HG02884 (cell line): Measurements from ENCODE around the gene MISP.

Experiments
- ATAC-seq: cut with Tn5 transposase; IDR thresholded peaks from one replicate; pipeline ENCODE4 v1.9.1; 2021; ENCODE audit warnings: mild to moderate bottlenecking, moderate library complexity; ENCODE audit not compliant: unreplicated experiment

Gene MISP

DNA sequence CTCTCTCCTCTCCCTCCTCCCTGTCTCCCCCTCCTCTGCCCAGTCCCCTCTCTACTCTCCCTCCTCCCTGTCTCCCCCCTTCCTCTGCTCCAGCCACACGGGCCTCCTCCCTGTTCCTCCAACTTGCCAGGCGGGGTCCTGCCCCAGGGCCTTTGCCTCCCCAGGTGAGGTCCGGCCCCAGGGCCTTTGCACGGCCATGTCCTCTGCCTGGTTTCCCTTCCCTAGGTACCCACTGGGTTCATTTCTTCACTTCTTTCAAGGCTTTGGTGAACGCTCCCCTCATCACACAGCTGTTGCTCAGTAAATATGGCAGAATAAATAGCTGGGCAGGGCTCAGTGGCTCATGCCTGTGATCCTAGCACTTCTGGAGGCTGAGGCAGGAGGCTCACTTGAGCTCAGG, 21.2 kb downstream of the MISP start:
- no peak for ATAC-seq

- no peak for ATAC-seq
Measured at GRCh38 chr19:772730-773436, 22.0 kb downstream of the MISP start.

DNA sequence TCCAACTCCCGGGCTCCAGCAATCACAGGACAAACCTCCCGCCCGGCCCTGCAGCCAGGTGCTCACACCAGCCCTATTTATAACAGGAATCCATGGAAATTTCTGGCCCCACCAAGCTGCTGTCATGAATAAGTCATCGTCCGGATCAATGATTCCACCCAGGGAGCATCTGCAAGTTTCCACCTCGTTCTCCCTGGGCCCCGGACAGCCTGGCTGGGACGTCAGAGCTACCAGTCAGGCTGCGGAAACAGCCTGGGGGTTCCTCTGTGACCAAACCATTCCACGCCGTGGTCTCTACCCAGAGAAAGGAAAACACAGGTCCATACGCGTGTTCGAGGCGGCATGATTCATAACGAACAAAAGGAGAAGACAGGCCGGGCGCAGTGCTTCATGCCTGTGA, 25.6 kb downstream of the MISP start:
- no peak for ATAC-seq

GRCh38 chr19:778910-779653, 28.2 kb downstream of the MISP start:
- ATAC-seq = no peak

GRCh38 chr19:780935-781334, 30.0 kb downstream of the MISP start:
- ATAC-seq = no peak

- ATAC-seq = no peak
Measured at GRCh38 chr19:781800-782184, 30.9 kb downstream of the MISP start.

DNA sequence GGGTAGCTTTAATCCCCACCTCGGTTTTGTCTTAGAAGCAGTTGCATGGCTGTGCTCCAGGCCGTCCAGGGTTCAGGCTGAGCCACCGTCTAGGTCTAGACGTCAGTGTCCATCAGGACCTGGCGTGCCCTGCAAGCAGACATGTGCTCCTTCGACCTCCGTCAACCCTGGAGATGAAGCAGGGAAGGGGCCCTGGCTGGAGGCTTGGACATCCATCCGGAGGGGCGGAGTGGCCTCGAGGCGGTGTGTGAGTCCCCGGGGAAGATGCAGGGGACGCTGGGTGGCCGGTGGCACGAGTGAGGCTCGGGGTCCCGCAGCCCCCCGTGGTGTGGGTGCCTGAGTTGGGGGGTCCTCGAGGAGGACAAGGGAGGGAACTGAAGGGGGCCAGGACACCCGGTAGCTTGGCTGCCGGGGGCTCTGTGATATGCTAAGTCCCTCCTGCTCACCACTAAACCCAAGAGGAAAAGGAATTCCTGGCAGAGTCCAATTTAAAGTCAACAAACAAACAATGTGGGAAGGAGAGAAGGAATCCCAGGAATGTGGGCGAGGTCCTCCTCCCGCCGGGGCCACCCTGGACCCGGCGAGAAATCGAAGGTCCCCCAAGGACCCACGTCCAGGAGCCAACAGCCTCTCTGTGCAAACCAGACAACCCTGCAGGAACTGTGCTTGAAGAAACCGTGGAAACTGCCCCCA, 31.4 kb downstream of the MISP start:
- no peak for ATAC-seq

GRCh38 chr19:782878-783668, 32.2 kb downstream of the MISP start:
- no peak for ATAC-seq

DNA sequence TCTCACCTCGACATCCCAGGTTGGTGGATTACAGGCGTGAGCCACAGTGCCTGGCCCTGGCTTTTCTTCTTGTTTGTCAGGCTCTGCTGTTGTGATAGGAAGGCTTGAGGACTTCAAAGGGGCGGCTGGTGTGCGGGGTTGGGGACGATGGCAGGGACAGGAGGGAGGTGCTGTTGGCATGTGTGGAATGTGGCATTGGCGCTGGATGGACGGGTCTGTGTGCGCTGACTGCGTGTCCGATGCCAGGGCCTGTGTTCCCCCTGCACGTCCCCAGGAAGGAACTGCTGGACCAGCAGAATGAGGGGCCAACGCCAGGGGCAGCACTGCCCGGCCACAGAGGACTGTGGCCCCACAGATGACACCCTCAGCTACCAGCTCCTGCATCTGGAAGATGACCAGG, 33.6 kb downstream of the MISP start:
- ATAC-seq = no peak

DNA sequence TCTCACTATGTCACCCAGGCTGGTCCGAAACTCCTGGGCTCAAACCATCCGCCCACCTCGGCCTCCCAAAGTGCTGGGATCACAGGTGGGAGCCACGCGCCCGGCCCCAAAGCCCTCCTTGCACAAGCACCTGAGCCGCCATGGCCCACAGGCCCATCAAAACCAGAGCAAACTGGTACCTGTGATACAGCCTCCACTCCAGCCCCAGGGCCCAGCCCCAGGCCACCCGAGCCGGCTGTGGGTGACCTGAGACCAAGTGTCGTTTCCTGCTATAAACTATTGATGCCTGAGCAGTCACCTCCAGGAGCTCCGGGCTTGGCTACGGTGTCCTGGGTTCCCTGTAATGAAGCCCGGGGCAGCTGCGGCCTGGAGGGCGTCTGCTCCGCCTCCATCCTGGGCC, 36.6 kb downstream of the MISP start:
- ATAC-seq = no peak

DNA sequence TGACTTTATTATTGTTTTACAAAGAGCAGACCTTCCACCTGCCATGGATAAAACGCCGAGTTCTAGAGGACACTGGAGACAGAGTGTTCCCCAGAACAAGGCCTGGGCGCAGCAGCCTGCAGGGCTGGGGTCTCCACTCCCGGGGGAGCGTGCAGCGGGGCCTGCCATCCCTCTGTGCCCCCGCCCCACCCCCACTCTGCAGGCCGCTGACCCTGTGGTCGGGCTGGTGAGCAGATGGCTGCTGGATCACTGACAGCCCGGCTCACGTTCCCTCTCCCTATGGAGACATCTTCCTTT, 37.7 kb downstream of the MISP start:
- no peak for ATAC-seq

DNA sequence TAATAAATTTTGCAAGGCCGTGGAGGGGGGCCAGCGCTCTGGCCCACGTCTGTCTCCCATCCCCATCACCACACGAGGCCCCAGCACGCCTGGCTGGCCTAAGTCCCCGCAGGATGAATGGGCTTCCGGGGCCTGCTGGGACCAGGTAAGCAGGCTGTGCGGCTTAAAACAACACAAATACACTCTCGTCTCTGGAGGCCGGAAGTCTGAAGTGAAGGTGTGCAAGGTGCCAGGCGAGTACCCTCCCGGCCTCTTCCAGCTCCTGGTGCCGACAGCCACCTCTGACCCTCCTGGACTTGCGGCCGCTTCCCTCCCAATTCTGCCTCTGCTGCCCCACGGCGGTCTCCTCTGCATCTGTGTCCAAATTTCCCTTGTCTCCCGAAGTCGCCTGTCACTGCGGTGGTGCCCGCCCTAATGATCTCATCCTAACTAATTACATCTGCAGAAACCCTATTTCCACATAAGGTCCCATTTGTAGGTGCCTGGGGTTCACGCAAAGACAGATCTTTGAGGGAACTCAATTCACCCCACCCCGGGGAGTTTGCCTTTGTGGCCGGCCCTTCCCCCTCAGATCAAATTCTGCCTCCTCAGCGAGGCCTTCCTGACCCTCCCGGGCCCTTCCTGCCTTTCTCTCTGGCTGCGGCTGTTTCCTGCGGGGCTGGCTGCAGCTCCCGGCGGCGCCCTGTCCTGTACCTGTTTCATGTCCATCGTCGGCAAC, 38.2 kb downstream of the MISP start:
- no peak for ATAC-seq

DNA sequence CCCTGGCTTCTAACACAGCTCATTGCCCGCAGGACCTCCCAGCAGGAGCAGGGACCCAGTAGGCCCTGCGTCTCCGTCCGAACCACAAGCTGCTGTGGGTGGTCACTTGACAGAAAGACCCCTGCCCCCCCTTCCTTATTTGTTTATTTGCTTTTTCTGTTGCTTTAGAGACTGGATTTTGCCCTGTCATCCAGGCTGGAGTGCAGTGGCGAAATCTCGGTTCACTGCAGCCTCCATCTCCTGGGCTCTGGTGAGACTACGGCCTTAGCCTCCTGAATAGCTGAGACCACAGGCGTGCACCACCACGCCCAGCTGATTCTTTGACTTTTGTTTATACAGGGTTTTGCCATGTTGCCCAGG, 38.8 kb downstream of the MISP start:
- ATAC-seq = no peak

GRCh38 chr19:791007-791566, 40.2 kb downstream of the MISP start:
- ATAC-seq = no peak

DNA sequence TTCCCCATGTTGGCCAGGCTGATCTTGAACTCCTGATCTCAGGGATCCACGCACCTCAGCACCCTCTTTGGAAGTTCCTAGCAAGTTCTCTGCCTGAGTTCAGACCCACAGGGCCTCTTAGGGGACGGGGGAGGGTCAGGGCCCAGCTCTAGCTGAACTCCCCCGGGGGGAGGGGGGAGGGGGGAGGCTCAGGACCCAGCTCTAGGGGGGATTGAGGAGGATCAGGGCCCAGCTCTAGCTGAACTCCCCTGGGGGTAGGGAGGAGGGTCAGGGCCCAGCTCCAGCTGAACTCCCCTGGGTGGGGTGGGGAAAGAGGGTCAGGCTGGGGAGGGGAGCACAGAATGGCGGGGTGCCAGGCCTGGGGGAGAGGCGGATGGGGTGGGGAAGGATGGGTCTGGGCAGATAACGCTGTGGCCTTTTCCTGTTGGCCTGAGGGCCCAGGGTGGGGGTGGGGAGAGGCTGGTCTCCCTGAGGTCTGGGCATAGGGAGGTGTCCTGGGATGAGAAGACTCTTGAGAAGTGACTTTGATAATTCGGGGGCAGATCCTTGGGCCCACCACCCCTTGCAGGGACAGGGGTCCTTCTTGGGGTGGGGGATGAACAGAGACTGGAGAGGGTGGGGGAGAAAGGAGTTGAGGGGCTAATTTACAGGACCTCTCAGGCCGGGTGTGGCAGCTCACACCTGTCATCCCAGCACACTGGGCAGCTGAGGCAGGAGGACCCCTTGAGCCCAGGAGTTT, 40.8 kb downstream of the MISP start:
- ATAC-seq = no peak

GRCh38 chr19:792306-792885, 41.5 kb downstream of the MISP start:
- no peak for ATAC-seq

GRCh38 chr19:793806-794205, 42.9 kb downstream of the MISP start:
- ATAC-seq = no peak

- no peak for ATAC-seq
Measured at GRCh38 chr19:795073-795611, 44.2 kb downstream of the MISP start.
